Stimulated activated CD8-positive, alpha-beta memory T cell treated with anti-CD3 and anti-CD28 coated beads, Interleukin-2, amount 100 ng/mL, for 48 hours (primary cell): ENCODE data around the gene KHDC4.

ENCODE experiments used
- DNase-seq, 2 donors: peaks; one replicate each; pipeline ENCODE4 v3.0.0-alpha.2; 2020; ENCODE audit warnings: low read depth in 2 of 2

Gene KHDC4

DNA sequence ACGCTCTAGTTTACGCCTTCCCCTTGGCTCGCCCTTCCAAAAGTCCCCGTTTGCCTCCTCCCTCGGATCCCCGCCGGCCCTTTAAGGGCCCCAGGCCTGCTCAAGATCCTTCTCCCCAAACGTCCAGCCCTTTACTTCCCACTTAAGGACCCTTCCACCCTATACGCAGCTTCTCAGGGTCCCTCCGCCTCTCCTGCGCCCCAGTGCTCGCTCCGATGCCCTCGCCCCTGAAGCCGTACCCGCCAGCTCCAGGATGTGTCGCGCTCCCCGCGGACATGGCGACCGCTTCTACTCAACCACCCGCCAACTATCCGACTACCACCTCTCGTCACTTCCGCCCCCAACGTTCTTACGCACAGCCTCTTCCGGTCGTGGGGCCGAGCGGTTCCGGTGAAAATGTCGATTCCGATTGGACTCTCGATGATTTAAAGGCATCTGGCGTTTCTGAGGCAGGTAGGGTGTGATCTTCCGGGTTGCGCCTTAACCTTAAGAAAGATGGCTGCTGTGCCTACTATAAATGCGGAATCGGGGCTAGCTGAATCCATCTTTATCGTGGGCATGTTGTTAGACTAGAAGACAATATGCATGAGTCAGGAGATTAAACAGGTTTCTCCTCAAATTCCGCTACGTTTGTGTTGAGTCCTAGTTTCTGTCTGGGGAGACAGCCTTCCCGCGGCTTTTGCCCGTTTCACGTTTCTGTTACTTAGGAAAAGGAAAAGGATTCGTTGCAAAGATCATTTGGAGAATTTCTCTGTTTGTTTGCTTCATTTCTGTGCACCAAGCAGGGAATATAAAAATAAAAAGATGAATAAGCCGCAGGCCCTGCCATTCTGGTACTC, at the start of gene KHDC4:
Gene KHDC4, minus strand, starts transcription at position 317 of the 839 bp plus-strand sequence. Its CDS starts 40 bp downstream, at position 277.
- DNase-seq = peak; percentile 84 to 91

GRCh38 chr1:155983191-155984024, 49.2 kb upstream of the KHDC4 start:
- no peak for DNase-seq

DNA sequence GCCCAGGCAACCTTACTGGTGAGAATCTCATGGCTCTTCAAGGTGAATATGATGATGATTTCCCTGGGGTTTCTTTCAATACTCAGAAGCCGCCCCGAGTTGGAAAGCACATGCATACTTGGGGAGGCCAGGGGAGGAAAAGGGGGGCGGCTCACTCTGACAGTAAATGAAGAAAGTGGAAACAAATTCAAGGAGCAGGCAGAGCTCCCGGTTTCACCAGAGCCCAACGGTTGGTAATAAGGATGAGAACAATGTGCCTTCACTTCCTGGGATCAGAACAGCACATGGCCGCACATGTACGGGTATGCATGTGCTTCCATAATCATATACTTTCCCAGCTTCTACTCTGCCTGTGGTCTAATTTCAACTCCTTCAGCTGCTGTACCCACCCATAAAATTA, 47.9 kb upstream of the KHDC4 start:
- DNase-seq = no peak

- no peak for DNase-seq
Observed at GRCh38 chr1:155981266-155982088, 47.3 kb upstream of the KHDC4 start.

- DNase-seq = no peak
Observed at GRCh38 chr1:155979597-155980343, 45.6 kb upstream of the KHDC4 start.

- no peak for DNase-seq
Observed at GRCh38 chr1:155978973-155979429, 44.8 kb upstream of the KHDC4 start.

GRCh38 chr1:155978325-155978972, 44.2 kb upstream of the KHDC4 start, which contains the start of gene ARHGEF2:
Gene ARHGEF2 (minus strand): TSS chr1:155978547. CDS start chr1:155978427, 120 bp downstream.
- peak; percentile 80 to 87 for DNase-seq

DNA sequence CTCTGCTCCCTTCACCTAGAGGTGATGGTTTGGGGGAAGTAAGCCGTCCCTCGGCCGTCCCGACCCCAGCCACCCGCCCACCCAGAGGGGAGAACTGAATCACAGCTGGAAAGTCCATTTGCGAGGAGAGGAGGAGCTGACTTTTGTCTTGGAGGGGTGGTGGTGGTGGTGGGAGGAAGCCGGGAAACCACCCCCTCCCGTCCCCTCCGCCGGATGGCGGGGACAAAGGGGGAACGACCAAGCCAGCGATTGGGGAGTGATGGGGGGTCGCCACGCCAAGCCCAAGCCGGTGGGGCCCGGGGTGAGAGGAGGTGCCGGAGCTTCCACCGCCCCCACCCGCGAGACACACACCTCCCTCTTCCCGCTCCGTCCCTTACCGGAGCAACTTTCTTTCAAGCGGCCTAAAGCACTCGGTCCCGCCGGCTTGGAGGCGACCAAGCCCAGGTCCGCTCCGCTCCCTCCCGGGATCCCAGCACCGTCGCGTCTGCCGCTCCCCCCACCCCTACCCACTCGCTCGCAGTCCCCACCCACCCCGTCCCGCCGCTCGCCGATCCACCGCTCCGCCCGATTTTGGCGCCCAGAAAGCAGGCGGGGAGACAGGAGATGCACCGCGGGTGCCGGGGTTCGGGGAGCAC, 43.6 kb upstream of the KHDC4 start:
- DNase-seq = peak; percentile 65 to 70

DNA sequence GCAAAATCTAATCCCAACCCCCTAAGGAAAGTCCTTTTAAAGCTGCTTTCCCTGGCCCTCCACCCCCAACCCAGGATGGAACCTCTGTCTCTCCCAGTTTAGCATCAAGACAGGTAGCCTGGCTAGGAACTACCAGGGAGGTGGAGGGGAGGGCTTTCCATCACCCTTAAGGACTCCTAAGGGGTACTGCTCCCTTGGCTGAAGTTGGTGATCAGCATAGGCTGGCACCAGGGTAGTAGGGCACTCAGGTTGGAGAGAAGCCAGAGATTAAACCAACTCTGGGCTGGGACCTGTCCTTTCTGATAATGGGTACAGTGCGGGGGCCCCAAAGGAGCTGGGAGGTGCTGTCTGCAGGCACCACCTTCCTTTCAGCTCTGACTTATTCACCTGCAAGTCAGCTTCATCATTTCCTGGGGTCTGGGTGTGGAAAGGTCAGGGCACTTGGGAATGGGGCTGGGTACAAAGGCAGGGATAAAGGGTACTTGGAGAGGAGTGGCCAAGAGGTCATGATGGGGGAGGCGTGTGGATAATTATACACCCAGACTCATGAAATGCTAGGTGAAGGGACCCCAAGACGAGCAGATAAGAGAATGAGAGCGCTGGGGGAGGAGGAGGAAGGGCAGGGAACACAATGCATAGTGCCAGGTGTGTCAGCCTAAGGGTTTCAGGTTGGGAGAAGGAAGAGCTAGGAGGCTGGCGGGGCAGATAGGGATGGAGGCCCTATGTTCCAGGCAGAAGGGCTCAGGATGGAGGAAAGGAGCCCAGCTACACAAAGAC, 42.9 kb upstream of the KHDC4 start:
- no peak for DNase-seq

GRCh38 chr1:155976062-155976912, 42.1 kb upstream of the KHDC4 start:
- DNase-seq = peak in 1 of 2 donors; percentile 58

DNA sequence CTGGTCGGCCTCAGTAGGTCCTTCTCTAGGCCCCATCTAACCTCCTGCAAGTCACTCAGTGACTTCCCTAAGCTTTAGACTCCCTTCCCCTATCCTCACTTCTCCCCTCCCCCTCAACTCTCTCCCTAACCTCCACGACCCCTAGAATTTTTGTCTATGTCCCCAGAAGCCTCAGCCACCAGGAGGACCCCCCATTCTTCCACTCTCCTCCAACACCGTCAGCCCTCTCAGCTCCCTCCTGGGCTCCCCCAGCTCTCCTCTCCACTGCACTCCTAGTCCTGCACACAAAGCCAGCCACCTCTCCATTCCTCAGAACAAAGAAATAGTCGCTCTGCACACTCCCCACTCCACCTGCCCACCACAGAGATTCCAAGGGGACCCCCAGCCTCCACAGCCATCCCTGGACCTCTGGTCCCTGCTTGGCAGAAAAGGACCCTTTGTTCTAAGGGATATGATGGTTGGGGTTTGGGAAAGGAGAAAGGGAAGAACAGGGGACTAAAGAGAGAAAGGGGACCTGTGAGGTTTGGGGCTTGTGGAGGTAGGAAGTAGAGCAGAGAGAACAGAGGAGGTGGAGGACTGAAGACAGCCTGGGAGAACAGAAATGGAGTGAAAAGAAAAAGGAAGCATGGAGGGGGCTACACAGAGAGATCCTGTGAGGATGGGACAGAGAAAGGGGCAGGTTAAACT, 41.3 kb upstream of the KHDC4 start:
- no peak for DNase-seq

DNA sequence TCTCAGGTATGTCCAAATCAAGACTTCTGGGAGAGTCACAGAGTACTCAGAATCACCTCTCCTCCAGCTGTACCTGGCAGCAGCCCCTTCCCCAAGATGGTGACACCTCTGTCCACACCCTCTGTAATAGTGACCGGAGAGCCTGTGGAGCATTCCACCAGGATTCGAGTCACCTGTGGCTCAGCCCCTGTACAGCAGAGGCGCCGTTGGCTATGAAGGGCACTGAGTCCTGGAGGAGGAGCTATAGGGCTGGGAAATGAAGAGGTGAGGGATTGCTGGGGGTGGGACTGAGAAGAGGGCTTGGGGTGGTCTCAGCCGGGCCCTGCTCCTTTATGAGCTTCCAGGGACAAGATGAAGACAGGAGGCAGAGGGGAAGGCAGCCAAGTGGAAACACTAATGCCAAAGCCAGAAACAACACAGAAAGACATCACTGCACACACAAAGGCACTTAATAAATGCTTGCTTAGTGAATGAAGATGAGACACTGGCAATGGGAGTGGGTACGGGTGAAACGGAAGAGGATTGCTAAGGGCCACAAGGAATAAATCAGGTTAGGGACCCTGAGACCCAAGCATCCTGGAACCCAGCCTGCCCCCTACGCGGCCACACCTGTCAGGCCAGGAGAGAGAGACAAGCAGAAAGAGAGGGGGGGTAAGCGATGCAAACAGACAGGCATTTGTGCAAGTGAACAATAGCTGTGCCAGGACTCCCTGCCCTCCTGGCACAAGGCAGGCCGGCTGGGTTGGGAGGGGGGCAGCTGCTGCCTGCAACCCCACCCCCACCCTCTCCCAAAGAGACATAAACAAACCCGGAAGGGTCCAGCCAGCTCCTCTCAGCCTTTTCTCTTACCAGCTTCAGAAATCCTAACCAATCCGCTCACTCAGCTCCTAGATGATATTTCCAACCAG, 40.2 kb upstream of the KHDC4 start:
- no peak for DNase-seq

- no peak for DNase-seq
Observed at GRCh38 chr1:155973723-155974122, 39.5 kb upstream of the KHDC4 start.

GRCh38 chr1:155971910-155972809, 37.9 kb upstream of the KHDC4 start:
- no peak for DNase-seq

DNA sequence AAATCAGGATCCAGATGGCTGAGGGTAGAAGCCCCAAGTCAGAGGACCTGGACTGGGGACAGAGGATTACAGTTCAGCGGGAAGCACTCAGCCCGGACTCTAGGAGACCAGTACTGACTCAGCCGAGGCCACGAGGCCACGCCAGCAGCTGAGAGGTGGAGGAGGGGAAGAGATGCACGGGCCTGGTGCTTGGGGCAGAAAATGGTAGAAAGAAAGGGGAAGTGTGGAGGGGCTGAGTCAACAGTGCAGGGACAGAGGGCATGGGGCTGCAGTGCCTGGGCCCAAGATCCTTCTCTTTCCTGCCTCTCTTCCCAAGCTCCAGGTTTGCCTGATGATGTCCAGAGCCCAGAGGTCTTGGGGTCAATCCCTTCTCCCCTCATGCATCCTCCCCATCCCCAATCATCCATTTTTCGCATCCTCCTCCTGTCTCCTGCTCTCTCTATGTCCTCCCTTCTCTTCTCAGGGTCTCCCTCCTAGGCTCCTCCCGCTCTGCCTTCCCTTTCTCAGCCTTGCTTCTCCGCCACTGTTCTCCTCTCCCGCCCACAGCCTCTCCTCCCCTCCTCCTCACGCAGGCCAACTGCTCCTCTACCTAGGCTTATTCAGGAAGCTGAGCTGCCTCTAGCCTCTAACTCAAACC, 36.4 kb upstream of the KHDC4 start:
- no peak for DNase-seq
